AML-193 (cell line): Measurements from ENCODE around the gene STMN1.

Experiments
- DNase-seq, 2 experiments: peaks; one replicate each; lab custom pipeline; 2025; lab: John Stamatoyannopoulos, UW

The STMN1 gene

DNA sequence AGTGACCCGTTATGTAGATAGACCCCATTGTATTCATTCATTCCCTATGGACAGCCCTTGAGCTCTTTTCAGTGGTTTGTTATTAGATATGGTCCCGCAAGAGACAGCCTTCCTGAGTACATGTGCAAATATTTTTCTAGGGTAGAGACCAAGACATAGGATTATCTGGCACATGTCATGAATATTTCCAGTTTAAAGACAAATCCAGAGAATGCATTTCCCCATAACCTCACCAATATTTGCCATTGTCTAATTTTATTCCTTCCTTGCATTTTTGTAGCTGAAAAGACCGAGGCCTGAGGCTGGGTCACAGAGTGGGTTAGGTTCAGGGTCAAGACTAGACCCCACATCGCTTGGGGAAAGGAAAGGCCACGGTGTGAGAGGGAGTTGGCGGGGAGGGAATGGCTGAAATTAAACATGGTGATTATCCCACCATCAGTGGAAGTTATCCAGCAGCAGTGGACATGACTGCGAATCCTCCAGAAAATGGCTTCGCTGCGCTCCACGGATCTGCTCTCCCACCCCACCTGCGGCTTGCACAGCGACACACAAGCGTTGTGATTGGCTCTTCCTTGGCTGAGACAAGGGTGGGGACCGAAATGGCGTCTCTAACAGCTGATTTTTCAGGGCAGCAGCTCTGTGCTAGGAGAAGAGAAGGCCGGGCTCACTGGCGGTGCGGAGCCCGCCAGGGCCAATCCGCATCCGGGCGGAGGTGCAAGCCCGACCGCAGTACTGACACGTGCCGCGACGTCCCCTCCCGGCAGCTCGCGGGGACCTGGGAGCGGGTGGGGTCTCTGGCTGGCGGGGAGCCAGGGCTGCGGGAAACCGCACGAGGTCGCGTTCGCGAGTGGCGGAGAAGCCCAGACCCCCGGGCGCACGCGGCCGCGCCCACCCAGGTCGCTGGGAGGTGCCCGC, 16.1 kb upstream of the STMN1 start:
- peak; percentile 56 to 57 for DNase-seq

DNA sequence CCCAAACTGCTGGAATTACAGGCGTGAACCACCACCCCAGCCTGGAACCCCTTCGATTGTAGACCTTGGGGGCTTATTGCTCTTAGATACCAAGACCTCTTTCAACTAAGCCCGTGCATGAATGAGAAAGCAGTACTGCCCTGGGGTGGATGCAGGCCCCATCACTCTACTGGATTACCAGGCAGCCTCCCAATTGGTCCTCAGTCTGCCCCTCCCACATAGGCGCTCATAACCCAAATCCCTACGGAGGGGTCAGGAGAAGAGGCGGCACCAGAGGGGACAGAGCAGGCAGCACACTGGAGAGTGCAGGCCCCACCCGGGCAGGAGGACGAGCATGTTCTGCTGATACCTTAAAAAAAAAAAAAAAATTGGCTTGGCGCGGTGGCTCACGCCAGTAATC, 12.4 kb upstream of the STMN1 start:
- no peak for DNase-seq

DNA sequence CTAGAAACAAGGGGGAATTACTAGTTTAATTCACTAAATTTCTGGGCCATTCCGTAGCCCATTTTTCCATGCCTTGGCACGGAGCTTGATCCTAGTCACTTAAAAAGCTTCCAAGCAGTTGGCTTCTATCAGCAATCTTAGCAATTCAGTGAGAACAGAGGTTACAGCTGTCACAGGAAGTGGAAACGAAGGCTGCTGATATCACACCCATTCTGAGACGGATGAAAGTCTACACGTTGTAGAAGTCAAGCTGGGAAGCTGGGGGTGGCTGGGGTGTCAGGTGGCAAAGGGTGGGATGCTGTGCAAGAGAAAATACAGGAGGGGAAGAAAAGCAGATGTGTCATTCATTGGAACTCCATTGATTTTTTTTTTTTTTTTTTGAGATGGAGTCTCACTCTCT, 11.8 kb upstream of the STMN1 start:
- DNase-seq: no peak

DNA sequence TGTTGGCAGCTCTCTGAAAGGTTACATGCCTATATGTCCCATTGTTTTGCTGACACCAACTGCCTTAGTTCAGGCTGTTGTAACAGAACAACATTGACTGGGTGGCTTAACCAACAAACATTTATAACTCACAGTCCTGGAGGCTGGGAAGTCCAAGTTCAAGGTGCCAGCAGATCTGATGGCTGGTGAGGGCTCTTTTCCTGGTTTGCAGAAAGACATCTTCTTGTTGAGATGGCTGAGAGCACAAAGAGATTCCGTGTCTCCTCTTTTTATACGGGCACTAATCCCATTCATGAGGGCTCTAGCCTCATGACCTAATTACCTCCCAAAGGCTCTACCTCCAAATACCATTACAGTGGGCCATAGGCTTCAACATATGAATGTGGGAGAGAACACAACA, 10.2 kb upstream of the STMN1 start:
- no peak for DNase-seq

DNA sequence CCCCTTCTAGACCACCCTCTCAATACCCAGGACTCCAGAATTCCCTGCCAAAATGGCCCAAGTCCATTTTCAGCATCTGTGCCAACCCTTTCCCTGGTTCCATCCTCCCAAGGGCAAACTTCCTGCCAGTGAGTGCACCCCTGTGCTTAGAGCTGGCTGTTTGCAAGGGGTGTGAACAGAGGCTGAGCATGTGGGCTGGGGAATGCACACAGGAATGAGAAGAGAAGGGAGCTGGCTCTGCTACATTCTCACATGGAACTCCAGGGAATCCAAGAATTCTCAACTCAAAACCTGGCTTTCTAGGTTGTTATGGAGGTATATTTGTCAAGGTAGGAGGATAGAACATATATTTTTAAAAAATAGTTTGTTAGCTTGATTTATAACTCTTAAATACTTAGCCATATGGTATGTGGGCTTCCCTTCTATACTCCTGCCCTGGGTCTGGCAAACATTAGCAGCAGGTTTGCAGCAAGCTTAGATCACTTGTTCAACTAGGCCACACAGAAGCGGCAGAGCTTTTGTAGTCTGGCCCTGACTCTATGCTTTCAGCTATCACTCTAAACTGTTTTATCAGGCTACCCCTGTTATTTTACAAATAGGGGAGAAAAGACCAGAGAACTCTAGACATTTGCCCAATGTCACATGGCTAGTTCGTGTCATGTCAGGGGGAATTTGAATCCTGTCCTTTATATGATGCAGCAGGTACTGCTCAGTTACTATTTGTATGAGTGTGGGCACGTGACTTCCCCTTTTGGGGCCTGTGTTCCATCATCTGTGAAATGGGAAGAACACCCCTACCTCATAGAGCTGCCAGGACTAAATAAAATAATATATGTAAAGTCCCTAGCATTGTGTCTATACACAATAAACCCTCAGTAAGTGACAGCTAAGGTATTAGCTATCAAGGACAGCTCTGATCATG, 8.1 kb upstream of the STMN1 start:
- no peak for DNase-seq

DNA sequence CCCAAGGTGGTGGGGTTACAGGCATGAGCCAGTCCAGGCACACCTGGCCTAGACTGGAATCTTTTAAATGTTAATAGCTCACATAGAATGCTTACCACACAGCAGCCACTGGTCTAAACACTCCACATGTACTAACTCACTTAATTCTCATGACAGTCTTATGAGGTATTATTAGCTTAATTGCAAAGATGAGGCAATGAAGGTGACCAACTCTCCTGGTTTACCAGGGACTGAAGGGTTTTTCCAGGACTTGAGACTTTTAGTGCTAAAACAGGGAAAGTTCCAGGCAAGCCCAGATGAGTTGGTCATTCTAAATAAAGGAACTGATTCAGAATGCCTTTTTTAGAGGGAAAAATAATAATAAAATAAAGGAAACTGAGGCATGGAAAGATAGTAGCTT, 7.0 kb upstream of the STMN1 start:
- no peak for DNase-seq

DNA sequence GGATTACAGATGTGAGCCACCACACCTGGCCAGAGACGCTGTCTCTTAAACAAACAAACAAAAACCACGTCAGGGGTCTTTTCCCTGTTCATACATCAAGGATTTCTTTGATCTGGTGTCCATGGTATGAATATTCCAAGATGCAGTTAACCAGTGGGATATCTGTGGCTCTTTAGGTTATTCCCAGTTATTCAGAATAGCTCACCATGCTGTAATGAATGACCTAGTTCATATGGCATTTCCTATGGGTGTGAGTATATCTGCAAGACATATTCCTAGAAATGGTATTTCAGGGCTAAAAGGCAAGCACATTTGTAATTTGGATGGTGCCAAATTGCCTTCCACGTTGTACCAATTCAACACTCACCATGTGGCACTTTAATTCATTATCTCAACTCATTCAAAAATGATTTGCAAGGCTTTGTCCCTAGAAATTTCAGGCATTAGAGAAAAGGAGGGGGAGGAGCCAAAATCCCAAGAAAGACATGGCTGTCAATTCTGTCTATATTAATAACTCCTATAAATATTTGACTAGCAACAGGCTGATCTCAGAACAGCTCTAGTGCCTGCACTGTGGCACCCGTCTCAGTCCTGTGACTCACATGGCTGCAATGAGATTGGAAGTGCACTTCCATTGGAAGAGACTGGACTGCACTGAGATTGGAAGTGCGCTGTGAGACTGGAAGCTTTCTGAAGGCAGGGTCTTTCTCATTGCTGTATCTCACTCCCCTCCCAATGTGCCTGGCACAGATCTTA, 6.0 kb upstream of the STMN1 start:
- DNase-seq: no peak

DNA sequence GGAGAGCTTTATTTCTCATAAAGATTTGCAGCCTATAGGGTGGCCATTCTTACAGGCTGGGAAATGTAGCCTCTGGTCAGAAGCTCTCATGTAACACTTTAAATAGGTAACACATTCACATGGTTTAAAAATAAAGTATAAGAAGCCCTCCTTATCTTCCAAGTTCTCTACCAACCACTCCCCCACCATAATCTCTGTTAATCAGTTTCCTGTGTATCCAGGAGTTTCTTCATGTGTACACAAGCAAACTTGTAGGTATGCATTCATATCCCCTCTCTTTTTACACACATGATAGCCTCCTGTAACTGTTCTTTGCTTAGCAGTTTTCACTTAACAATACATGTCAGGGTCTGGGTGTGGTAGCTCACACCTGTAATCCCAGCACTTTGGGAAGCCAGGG, 4.9 kb upstream of the STMN1 start:
- no peak for DNase-seq

DNA sequence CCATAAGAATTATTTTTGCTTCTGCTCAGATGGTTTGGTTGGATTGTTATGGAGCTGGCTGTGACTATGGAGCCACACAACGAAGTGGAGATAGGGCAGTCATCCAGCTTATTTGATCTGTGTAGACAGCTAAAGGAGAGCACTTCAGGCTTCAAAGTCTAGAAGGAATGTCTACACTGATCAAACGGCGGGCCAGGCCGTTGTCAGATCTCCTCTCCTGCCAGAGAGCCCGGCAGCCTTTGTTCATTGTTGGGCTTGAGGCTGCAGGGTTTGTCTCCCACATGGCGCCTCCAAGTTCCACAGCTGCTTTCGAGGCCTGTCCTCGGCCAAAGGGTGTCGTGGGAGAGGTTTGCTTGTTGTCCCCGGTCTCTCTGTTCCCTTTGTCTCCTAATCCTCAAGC, 2.8 kb upstream of the STMN1 start:
- DNase-seq: no peak

DNA sequence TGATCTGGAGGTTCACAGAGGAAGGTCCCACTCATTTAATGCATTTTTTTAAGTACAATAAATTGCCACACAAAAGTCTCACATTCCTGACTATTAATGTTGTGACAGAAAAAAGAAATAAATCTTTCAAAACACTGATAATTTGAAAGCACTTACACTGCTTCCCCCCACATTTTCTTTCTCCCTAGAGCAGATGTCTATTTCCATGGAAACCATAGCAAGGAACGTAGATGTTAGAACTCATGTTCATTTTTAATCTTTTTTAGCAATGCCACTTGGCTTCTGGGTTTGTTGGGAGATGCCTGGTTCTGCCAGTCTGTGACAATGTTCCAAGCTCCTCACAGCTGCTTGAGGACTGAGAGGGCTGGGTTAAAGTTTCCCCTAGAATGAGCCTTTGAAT, 1.9 kb upstream of the STMN1 start:
- DNase-seq: no peak

DNA sequence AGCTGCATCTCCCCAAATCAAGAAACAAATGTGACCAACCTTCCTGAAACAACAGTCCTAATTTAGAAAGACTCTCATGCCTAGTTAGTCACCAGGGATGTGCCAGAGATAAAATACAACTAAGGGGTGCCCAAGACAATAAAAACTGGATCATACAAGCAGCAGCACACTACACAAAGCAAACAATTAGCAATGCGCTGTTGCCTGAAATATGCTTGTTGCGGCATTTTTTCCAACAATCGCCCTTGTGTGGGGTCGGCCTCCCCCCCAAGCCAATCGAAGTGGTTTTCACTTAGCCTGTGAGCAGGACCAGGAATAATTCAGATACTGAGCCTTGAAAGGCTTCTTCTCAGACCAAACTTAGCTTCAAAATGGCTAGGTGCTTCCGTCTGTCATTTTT, 1.4 kb upstream of the STMN1 start:
- DNase-seq: no peak

DNA sequence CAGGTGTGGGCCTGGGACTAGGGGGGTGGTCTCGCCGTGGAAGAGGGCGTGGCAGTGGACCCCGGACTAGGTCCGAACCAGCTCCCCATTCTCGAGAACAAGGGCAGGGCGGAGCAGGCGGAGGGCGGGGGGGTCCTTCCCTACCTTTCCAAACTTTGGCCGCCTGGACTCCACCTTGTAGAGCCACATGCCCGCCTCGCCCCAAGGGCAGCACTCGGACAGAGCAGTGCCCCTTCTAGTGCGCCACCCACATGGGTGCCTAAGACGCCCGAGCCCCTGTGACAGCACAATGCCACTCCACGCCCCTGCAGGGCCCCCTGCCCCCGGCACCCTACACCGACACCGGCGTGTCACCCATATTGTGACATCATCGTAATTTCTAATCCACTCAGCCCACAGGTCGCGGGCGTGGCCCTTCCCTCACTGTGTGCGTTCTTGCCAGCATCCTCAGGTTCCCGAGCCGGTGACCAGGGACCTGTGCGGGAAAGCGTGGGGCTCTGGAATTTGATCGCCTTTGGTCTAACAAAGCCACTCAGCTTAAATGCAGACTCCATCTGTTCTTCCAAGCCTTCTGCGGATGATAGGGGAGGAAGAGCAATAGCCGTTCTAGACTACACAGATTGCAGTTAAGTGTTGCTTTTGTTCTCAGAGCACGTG, 553 bp upstream of the STMN1 start:
- DNase-seq: no peak

DNA sequence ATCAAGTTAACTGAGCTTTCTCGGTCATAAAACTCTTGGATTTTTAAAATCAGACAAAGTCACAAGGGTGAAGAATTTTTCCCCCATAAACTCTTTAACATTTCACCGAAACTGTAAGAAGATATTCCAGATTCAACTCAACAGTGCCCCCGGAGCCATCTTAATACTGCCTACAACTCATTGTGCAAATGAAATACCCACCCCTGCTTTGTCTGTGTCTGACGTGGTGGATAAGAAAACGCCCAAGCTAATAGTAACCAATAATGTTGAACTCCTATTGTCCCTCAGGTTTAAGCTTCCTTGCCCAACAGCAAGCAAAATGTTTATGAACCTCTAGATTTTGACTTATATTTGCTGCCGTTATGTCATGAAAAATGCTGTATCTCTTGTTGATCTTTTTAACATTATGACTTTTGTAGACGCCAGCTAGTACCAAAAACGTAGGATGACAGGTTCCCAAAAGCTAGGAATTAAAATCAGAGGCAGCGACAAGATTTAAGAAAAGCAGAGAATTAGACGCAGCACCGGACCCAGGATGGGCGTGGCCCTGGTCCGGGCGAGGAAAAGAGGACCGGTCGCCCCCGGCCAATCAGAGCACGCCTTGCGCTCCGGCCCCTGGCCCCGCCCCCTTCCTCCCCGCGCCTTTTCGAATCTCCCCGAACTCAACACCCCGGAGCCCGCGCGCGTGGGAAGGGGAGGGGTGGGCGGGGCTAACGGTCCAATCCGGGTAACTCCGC, 1.1 kb downstream of the STMN1 start:
- peak; percentile 76 to 84 for DNase-seq

DNA sequence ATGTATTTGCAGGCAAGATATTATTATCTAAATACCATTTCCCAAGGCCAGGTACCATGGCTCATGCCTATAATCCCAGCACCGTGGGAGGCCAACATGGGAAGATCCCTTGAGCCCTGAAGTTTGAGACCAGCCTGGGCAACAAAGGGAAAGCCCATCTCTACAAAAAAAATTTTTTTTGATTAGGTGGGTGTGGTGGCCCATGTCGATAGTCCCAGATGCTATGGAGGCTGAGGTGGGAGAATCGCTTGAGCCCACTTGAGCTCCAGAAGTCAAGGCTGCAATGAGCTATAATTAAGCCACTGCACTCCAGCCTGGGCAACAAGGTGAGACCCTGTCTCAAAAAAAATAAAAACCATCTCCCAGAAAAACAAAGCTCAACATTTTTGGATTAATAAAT, 2.2 kb downstream of the STMN1 start:
- DNase-seq: no peak

DNA sequence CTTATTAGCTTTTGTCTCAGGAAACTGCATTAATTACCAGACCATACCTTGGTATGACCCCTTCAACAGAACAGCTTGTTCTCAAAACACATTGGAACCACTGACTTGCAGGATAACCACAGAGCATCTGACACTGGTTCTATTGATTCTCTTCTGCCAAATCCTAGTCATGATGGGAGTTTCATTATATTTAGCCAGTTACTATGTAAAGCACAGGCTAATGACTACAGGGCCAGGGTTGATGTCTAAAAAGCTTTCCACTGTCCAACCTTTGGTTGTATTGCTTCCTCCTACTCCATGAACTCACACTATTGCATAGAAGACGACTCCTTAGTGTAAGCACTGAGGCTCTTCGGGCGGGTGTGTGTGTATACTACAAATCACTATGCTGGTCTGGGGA, 3.8 kb downstream of the STMN1 start:
- DNase-seq: no peak

DNA sequence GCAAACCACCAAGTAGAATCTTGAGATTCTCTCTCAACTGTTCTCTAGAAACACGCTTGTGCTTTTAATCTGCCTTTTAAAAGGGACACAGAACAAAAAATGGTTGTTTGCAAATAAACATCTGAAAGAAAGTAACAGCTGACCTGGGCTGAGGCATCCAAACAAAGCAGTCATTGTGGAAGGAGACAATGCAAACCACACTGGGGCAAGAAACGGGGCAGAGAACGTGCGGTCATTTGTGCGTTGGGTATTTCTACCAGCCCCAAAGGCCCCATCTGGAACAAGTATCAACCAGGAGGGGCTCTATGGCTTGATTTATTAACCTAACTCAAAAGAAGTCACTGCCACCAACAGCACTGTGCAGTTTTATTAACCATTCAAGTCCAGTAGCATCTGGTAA, 6.0 kb downstream of the STMN1 start:
- no peak for DNase-seq

DNA sequence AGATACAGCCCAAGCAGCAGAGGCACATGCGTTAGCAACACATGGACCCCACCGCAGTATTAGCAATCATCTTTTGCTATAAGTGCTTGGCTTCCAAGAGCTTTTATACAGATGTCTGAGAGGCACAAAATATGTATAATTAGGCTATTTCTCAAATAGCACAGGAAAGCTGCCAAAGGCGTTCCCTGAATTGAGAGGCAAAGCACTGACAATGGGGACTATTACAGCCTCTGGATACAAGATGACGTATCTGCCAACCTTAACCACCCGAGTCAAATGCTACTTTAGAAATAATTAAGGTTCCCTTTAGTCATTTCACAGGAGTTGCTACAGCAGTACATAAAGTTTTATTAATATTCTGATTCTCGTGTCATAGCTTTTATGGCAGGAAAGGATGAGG, 6.4 kb downstream of the STMN1 start:
- no peak for DNase-seq

DNA sequence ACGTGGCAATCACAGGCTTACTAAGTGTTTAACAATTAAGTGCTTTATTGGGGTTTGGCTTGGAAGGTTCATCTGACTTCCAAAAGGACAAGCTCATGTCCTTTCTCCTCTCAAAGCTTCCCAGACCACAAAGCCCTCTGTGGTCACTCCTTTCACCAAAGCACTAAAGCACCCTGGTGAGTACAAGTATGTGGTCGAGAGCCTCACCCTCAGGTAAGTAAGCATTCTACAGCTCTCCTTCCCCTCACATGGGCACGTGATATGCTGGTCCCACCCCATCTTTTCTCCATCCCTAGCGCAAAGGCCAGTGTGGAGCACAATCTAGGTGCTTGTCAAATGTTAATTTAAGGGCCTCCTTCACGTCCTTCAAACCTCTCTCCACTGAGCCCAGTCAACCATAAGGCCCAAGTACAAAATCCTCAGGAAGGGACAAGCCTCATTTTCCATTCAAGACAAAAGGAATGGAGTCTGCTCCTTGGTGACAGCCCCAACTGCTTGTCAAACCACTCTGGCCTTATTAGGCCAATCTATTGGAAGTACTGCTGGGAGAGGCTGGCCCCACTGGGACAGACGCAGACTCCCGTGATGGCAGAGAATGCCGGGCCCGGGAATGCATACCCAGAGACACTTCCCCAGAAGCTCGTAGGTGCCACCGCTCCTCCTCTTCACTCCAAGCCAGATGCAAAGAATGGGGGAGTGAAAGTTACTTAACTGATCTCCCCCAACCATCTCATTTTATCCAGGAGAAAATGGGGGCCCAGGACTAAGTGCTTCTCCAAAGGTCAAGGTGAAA, 7.8 kb downstream of the STMN1 start:
- no peak for DNase-seq

DNA sequence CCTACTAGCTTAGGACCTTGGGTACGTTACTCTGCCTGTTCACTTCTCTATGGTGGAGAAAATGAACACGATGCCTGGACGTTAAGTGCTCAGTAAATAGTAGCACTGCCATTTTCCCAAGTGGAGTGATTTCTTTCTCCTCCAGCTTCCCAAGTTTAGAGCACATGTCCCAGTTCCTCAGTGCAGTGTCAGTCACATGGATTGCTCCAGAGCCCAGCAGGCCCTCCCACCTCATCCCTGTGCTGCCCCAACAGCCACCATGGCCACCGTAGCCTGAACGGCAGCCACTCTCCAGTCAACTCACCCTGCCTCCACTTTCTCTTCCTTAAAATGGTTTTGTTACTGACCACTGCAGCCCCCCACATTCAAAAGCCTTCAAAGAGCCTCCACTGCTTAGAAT, 8.5 kb downstream of the STMN1 start:
- no peak for DNase-seq

DNA sequence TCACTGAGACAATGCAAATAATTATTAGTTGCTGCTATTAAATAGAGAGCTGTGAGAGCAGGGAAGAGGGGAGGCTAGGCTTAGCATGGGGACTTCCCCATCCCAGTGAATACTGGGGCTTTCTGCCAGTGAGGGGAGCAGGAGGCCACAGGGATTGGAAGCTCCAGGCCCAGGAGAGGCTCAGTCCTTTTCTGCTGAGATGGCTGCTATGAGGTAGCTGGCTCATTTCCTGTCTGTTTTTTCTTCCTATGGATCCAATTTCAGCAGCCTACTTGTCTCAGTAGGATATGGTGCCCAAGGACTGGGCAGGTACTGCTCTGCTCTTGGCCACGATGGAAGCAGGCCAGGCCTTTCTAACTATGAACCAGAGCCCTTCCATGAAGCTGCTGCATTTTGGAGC, 10.0 kb downstream of the STMN1 start:
- DNase-seq: no peak
